Activated CD4-positive, alpha-beta memory T cell treated with anti-CD3 and anti-CD28 coated beads, Interleukin-2, amount 10 ng/mL, durations not matched to agents 7 days and 5 days (primary cell): ENCODE data around the gene NDFIP2. TPM values are rescaled to one million over a fixed set of nuclear protein-coding genes. Genes with fewer than 3 reads are reported as not detected.
"Not testable (repeated sequence)": the region's sequence is repeated elsewhere in the genome, so short reads cannot be mapped to it uniquely, and the experiment has no call there.

Experiments
- CTCF ChIA-PET: fragments of 350-600 bp; sonication (Branson Sonifier 250); formaldehyde crosslinking; loops from one replicate; lab custom pipeline; 2021; ENCODE audit warnings: antibody characterized with exemption, inconsistent platforms; lab: Charles Lee
- POLR2A ChIA-PET: fragments of 350-600 bp; sonication (Branson Sonifier 250); formaldehyde crosslinking; loops from one replicate; lab custom pipeline; 2021; ENCODE audit warnings: antibody characterized with exemption; lab: Charles Lee
- DNase-seq: peaks from one replicate; pipeline ENCODE4 v3.0.0-alpha.2; 2020
- H3K27ac Mint-ChIP-seq: one replicate; pipeline ENCODE4 v1.8.0; 2021; ENCODE audit warnings: mild to moderate bottlenecking, mixed read lengths
- H3K27me3 Mint-ChIP-seq: one replicate; pipeline ENCODE4 v1.8.0; 2021; ENCODE audit warnings: mixed read lengths
- H3K36me3 Mint-ChIP-seq: one replicate; pipeline ENCODE4 v1.8.0; 2021; ENCODE audit warnings: low read depth, mixed read lengths
- H3K4me1 Mint-ChIP-seq: one replicate; pipeline ENCODE4 v1.8.0; 2021; ENCODE audit warnings: mixed read lengths
- H3K4me3 Mint-ChIP-seq: one replicate; pipeline ENCODE4 v1.8.0; 2021; ENCODE audit warnings: mild to moderate bottlenecking, mixed read lengths
- H3K9me3 Mint-ChIP-seq: one replicate; pipeline ENCODE4 v1.8.0; 2021; ENCODE audit warnings: mixed read lengths
- total RNA-seq, 2 experiments: library from RNA; stranded (reverse); gene quantifications; one replicate each; pipeline ENCODE4 v1.2.3, GENCODE V29; 2021

The NDFIP2 gene
- total RNA-seq, 2 experiments from 2014 or later = 49.6 to 53.2 TPM

DNA sequence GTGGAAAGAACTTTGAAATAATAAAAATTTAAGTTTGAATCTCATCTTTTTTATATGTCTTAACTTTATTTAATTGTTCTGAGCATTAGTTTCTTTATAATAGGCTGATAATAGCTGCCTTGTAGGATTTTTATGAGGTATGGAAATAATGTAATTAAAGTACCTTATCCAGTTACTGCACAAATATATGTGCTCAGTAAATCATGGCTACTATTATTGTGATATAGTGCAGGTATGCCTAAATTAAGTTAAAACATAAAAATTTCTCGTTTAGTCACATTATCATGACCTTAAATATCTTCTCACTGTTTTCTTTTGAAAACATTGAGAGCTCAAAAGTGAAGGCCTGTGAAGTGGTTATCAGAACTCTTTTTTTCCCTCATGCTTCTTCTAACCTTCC is 62.9 kb downstream of the NDFIP2 start:
- no peak overlapping the region for H3K4me3 Mint-ChIP-seq
- H3K27me3 Mint-ChIP-seq = no peaks in the 10 kb centered on the region
- peaks cover 2% of the 10 kb centered on the region for H3K36me3 Mint-ChIP-seq
- ChIA-PET POLR2A (no interaction called here), CTCF (interaction anchor here (0.8 to 3.3 kb wide), 7 partner anchors 13 to 163 kb away, joined by 3 to 72 read pairs (median 4); partner anchors contain the start of genes NDFIP2 and RBM26)
- H3K9me3 Mint-ChIP-seq = no peaks in the 10 kb centered on the region
- peaks cover 5% of the 10 kb centered on the region for H3K4me1 Mint-ChIP-seq
- H3K27ac Mint-ChIP-seq = no peak overlapping the region
- no peak for DNase-seq

DNA sequence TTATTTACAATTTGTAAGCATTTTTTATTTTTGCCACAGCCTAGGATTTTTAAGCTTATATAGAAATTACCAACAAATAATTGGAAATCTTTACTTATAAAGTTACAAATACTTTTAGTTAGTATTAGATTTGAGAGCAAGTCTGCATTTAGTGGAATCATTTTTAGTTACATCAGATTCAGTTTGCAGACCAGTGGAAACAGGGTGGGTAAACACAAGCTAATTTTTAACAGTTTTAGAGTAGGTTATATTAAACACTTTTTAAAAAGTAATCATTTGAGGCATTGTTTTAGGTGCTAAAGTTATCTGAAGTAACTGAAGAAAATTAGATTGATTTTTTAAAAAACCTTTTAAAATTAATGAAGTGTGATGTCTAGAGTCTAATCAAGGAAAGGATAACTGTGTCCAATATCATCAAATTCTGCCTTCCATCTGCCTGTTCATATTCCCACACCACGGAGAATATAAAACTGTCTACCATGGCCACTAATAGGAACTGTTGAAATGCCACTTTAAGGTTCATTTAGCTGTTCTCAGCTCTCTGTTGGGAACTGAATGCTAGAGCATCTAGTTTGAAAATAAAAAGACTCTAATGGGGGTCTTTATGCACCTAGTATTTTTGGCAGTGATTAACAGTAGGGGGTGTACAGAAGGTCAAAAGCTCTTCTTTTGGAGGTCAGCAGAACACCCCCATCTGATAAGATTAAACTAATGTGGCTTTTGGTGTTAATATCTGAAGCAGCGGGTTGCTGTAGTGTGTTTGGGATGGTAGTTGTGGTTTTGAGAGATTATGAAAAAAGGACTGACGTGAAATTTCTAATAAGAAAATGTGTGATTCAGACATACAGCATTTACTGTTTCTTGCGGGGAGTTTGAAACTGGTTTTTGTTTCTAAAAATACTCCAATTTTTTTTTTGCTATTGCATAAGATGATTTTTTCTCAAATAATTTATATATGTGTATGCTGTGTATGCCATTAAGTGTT is 66.5 kb downstream of the NDFIP2 start:
- peaks cover 2% of the 10 kb centered on the region for H3K4me1 Mint-ChIP-seq
- no peak for DNase-seq
- CTCF ChIA-PET = interaction anchor here (1.5 kb wide), 1 partner anchor 123 kb away, joined by 7 read pairs; no protein-coding TSS in a partner anchor

DNA sequence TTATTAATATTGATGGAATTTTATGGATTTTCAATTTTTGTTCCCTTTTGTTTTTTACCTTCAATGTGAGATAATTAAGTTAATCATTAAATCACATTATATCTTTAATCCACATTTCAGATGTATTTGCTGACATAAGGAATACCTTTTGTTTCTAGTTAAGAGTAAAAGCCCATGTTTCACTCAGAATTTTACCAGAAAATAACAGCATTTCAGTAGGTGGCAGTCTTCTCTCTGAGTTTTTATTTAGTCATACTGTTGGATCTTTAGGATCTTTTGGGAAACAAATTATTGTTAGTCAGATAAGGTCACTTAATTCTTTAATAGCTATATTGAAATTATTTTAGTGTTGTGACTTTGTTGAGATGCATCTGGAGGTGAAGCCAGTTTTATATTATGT is 67.9 kb downstream of the NDFIP2 start:
- Mint-ChIP-seq H3K36me3 (peaks cover 2% of the 10 kb centered on the region), H3K27me3 (no peaks in the 10 kb centered on the region), H3K27ac (no peak overlapping the region), H3K4me3 (no peak overlapping the region), H3K4me1 (peaks cover 2% of the 10 kb centered on the region), H3K9me3 (no peaks in the 10 kb centered on the region)
- ChIA-PET CTCF (interaction anchor here (1.0 to 1.2 kb wide), 2 partner anchors 9 to 125 kb away, joined by 3 read pairs; no protein-coding TSS in a partner anchor), POLR2A (no interaction called here)
- no peak for DNase-seq

More for the DNA sequence above, 66.5 kb downstream of the NDFIP2 start:
- POLR2A ChIA-PET = interaction anchor here (0.8 to 1.2 kb wide), 2 partner anchors 67 to 123 kb away, joined by 4 to 5 read pairs; partner anchors contain the start of gene NDFIP2
- H3K36me3 Mint-ChIP-seq = peaks cover 2% of the 10 kb centered on the region
- H3K27me3 Mint-ChIP-seq = no peaks in the 10 kb centered on the region
- no peak overlapping the region for H3K27ac Mint-ChIP-seq
- no peak overlapping the region for H3K4me3 Mint-ChIP-seq
- H3K9me3 Mint-ChIP-seq = no peaks in the 10 kb centered on the region

DNA sequence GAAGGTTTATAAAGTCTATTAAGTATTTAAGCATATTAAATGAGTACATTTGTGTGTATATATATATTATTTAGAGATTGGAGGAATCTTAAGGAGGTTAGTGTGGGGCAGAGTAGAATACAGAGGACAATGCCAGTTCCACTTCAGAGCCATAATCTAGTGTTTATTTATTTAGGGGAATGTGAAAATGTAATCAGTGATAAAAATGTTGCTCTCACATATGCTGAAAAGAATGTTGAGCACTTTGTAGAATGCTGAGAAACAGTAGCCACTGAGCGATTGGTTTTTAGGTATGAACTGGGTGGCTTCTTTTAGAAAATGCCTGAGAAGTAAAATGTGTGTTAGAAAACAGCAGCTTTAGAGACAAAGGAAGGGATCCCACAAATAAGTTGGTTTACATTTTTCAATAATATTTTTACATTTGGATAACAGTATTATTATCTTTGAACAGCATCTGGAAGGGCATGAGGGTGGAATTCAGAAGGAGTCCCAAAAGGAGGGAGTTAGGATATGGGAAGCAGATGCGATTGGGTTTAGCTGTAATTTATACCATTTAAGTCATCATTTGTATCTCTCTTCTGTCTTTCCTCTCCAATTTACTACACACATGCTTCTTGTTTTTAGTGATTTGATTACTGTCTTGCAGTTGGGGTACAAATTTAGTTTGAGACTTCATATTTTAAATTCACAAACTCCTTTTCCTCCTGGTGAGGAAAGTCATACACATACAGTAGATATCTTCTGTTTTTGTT is 68.6 kb downstream of the NDFIP2 start:
- no peaks in the 10 kb centered on the region for H3K27me3 Mint-ChIP-seq
- no peak overlapping the region for H3K27ac Mint-ChIP-seq
- CTCF ChIA-PET = interaction anchor here (1.0 to 1.2 kb wide), 2 partner anchors 9 to 125 kb away, joined by 3 read pairs; no protein-coding TSS in a partner anchor
- POLR2A ChIA-PET = no interaction called here
- H3K9me3 Mint-ChIP-seq = no peaks in the 10 kb centered on the region
- no peak for DNase-seq
- no peak overlapping the region for H3K4me3 Mint-ChIP-seq
- peaks cover 2% of the 10 kb centered on the region for H3K4me1 Mint-ChIP-seq
- no peaks in the 10 kb centered on the region for H3K36me3 Mint-ChIP-seq

DNA sequence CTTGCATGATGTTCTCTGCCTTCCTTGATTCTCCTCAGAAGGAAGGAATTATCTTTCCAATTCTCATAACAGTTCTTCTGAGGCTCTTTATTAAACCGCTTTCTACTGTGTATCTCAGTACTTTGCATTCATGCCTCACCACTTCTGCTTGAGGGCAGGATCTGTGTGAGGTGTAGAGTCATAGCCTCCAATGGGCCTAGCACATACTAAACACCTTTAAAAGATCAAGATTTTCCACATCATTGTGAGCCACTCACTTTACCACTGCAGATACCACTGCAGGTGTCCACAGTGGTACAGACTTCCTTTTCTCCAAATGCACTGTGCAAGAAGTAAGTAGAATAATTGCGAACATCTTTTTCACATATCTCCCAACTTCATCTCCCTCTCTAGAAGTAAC is 76.7 kb downstream of the NDFIP2 start:
- Mint-ChIP-seq H3K36me3 (peaks cover 36% of the 10 kb centered on the region), H3K27me3 (peaks cover 9% of the 10 kb centered on the region), H3K27ac (no peak overlapping the region), H3K9me3 (peaks cover 26% of the 10 kb centered on the region), H3K4me3 (no peak overlapping the region), H3K4me1 (no peaks in the 10 kb centered on the region)
- CTCF ChIA-PET = no interaction called here
- no peak for DNase-seq
- POLR2A ChIA-PET = no interaction called here

DNA sequence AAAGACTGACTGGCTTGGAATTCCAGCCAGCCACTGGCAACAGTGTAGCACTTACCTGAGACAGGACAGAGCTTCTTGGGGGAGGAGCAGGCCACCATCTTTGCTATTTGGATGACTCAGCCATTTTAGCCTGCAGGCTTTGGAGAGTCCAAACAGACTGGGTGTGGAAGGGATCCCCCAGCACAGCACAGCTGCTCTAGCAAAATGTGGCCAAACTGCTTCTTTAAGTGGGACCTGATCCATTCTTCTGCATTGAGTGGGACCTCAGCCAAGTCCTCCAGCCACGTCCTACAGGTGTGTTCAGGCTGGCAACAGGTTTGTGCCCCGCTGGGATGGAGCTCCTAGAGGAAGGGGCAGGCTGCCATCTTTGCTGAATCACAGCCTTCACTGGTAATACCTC is 80.0 kb downstream of the NDFIP2 start:
- Mint-ChIP-seq H3K36me3 (peaks cover 34% of the 10 kb centered on the region), H3K9me3 (peaks cover 26% of the 10 kb centered on the region), H3K27me3 (peaks cover 20% of the 10 kb centered on the region), H3K27ac (no peak overlapping the region), H3K4me3 (no peak overlapping the region), H3K4me1 (no peaks in the 10 kb centered on the region)
- ChIA-PET POLR2A (no interaction called here), CTCF (no interaction called here)
- DNase-seq = no peak

DNA sequence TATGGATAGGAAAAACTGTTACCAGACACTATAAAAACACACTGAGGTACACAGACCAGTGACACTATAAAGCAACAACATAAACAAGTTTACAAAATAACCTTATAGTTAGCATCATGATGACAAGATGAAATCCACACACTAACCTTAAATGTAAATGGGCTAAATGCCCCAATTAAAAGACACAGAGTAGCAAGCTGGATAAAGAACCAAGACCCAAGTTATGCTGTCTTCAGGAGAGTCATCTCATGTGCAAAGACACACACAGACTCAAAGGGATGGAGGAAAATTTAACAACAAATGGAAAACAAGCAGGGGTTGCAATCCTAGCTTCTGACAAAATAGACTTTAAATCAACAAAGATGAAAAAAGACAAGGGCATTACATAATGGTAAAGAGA is 81.6 kb downstream of the NDFIP2 start:
- no peak overlapping the region for H3K4me3 Mint-ChIP-seq
- peaks cover 25% of the 10 kb centered on the region for H3K36me3 Mint-ChIP-seq
- no peak for DNase-seq
- no peaks in the 10 kb centered on the region for H3K4me1 Mint-ChIP-seq
- ChIA-PET POLR2A (no interaction called here), CTCF (no interaction called here)
- peaks cover 24% of the 10 kb centered on the region for H3K27me3 Mint-ChIP-seq
- peaks cover 26% of the 10 kb centered on the region for H3K9me3 Mint-ChIP-seq
- H3K27ac Mint-ChIP-seq = no peak overlapping the region

DNA sequence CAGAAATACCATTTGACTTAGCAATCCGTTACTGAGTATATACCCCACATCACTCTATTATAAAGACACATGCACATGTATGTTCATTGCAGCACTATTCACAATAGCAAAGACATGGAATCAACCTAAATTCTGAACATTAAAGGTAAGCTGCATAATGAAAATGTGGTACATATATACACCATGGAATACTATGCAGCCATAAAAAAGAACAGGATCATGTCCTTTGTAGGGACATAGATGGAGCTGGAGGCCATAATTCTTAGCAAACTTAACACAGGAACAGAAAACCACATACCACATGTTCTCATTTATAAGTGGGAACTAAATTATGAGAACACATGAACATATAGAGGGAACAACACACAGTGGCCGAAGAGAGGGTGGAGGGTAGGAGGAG is 85.2 kb downstream of the NDFIP2 start:
- H3K27ac Mint-ChIP-seq = no peak overlapping the region
- H3K27me3 Mint-ChIP-seq = peaks cover 28% of the 10 kb centered on the region
- H3K4me1 Mint-ChIP-seq = no peaks in the 10 kb centered on the region
- DNase-seq = no peak
- no peak overlapping the region for H3K4me3 Mint-ChIP-seq
- H3K9me3 Mint-ChIP-seq = peaks cover 8% of the 10 kb centered on the region
- no peaks in the 10 kb centered on the region for H3K36me3 Mint-ChIP-seq
- POLR2A ChIA-PET = no interaction called here
- CTCF ChIA-PET = no interaction called here

DNA sequence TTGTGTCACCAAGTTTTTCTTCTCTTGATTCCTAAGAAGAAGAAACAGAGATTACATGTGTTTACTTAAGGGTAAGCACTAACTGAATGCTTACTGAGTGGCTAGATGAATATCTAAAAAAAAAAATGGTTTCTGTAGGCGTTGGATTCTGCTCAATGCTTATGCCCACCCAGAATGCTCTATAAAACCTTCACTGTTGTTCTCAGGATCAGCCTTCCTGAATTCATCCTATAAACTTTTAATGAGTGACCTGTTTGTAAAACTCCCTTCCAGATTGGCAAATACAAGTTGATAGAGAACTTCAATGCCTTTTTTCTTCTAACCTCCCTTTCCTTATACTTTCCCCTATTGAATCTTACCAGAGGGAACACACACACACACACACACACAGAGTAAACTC is 90.2 kb downstream of the NDFIP2 start:
- H3K4me3 Mint-ChIP-seq = no peak overlapping the region
- no peak for DNase-seq
- ChIA-PET POLR2A (no interaction called here), CTCF (no interaction called here)
- no peaks in the 10 kb centered on the region for H3K4me1 Mint-ChIP-seq
- no peak overlapping the region for H3K27ac Mint-ChIP-seq
- no peaks in the 10 kb centered on the region for H3K36me3 Mint-ChIP-seq
- peaks cover 7% of the 10 kb centered on the region for H3K27me3 Mint-ChIP-seq
- peaks cover 7% of the 10 kb centered on the region for H3K9me3 Mint-ChIP-seq

DNA sequence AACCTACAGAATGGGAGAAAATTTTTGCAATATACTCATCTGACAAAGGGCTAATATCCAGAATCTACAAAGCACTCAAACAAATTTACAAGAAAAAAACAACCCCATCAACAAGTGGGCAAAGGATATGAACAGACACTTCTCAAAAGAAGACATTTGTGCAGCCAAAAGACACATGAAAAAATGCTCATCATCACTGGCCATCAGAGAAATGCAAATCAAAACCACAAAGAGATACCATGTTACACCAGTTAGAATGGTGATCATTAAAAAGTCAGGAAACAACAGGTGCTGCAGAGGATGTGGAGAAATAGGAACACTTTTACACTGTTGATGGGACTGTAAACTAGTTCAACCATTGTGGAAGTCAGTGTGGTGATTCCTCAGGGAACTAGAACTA is 92.9 kb downstream of the NDFIP2 start:
- not testable (repeated sequence) for H3K9me3 Mint-ChIP-seq

DNA sequence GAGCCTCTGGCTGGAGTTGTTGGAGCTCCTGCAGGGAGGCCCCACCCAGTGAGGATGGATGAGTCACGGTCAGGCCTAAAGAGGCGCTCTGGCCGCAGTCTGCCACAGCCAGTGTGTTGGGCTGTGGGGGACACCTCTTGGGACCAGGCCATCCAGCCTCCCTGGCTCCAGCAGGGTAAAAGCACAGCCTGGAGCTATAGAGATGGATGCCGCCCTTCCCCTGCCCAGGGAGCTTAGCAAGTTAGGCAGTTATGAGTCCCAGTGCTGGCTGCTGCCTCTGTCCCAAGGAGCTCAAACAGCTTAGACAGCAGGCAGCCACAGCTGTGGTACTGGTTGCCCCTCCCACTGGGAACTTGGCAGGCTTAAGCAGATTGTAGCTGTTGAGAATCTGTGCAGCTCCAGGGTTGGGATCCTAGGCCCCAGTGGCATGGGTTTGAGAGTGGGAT is 100.9 kb downstream of the NDFIP2 start:
- POLR2A ChIA-PET = no interaction called here
- DNase-seq = no peak
- H3K27me3 Mint-ChIP-seq = no peaks in the 10 kb centered on the region
- peaks cover 5% of the 10 kb centered on the region for H3K9me3 Mint-ChIP-seq
- H3K36me3 Mint-ChIP-seq = no peaks in the 10 kb centered on the region
- no peaks in the 10 kb centered on the region for H3K4me1 Mint-ChIP-seq
- H3K27ac Mint-ChIP-seq = no peak overlapping the region
- CTCF ChIA-PET = no interaction called here
- H3K4me3 Mint-ChIP-seq = no peak overlapping the region

More for the DNA sequence above, 92.9 kb downstream of the NDFIP2 start:
- POLR2A ChIA-PET, H3K4me1 Mint-ChIP-seq, H3K27ac Mint-ChIP-seq, CTCF ChIA-PET, DNase-seq, H3K27me3 Mint-ChIP-seq, H3K36me3 Mint-ChIP-seq, H3K4me3 Mint-ChIP-seq: not testable (repeated sequence)

DNA sequence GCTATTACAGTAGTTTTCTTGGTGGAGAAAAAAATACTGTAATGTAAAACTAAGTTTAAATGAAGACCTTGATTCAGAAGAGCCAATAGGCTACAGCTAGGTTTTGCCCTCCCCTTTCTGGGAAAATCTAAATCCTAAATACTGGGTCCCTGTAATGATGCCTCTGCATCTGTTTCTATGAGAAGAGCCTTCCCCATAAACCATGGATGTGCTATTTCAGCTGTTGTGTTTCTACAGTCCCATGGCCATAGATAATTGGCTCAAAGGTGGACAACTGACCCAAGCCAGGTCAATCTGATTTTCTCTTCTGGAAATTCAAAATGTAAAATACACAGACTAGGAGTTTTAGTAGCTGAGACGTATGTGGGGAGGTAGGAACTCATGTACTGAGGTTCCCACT is 101.9 kb downstream of the NDFIP2 start:
- Mint-ChIP-seq H3K27me3 (no peaks in the 10 kb centered on the region), H3K9me3 (peaks cover 5% of the 10 kb centered on the region), H3K27ac (no peak overlapping the region), H3K4me3 (no peak overlapping the region), H3K36me3 (no peaks in the 10 kb centered on the region), H3K4me1 (no peaks in the 10 kb centered on the region)
- ChIA-PET CTCF (no interaction called here), POLR2A (no interaction called here)
- no peak for DNase-seq

DNA sequence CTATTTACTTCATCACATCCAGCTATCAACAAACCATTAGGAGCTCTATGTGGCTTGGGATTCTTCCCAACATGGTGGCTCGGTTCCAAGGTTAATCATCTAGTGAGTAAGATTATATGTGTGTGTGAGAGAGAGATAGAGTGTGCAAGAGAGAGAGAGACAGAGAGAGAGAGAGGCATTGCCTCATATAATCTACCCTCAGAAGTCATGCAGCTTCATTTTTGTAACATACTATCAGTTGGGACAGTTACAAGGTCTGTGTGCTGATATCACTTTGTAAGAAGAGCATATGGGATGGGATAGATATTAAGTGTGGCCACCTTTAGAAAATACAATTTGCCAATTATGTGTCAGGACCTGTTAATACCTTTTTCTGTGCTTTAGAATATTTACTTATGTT is 104.1 kb downstream of the NDFIP2 start:
- ChIA-PET CTCF (no interaction called here), POLR2A (no interaction called here)
- Mint-ChIP-seq H3K9me3 (peaks cover 5% of the 10 kb centered on the region), H3K27me3 (no peaks in the 10 kb centered on the region), H3K36me3 (no peaks in the 10 kb centered on the region), H3K27ac (no peak overlapping the region), H3K4me1 (no peaks in the 10 kb centered on the region), H3K4me3 (no peak overlapping the region)
- no peak for DNase-seq
